Activated CD8-positive, alpha-beta memory T cell treated with anti-CD3 and anti-CD28 coated beads for 4 hours (primary cell): ENCODE results near the gene ELAVL2.

Source experiments
- DNase-seq, 2 donors: peaks; one replicate each; pipeline ENCODE4 v3.0.0-alpha.2; 2020; ENCODE audit warnings: low read depth in 2 of 2

Gene ELAVL2

GRCh38 chr9:23821375-23822181 is 4.5 kb downstream of the ELAVL2 start:
- no peak for DNase-seq

GRCh38 chr9:23820451-23821374 is 5.3 kb downstream of the ELAVL2 start:
- DNase-seq: no peak

- no peak for DNase-seq
Observed at GRCh38 chr9:23819403-23819802, 6.6 kb downstream of the ELAVL2 start.

GRCh38 chr9:23814243-23814642 is 11.8 kb downstream of the ELAVL2 start:
- DNase-seq: no peak

- DNase-seq: no peak
Observed at GRCh38 chr9:23812673-23813072, 13.4 kb downstream of the ELAVL2 start.

- no peak for DNase-seq
Observed at GRCh38 chr9:23811633-23812032, 14.4 kb downstream of the ELAVL2 start.

- DNase-seq: no peak
Observed at GRCh38 chr9:23803216-23803615, 22.8 kb downstream of the ELAVL2 start.

- DNase-seq: no peak
Observed at GRCh38 chr9:23801523-23801922, 24.5 kb downstream of the ELAVL2 start.

- DNase-seq: no peak
Observed at GRCh38 chr9:23799521-23799920, 26.5 kb downstream of the ELAVL2 start.

GRCh38 chr9:23798325-23798724 is 27.7 kb downstream of the ELAVL2 start:
- DNase-seq: no peak

- no peak for DNase-seq
Observed at GRCh38 chr9:23796209-23796608, 29.8 kb downstream of the ELAVL2 start.

GRCh38 chr9:23790351-23791260 is 35.4 kb downstream of the ELAVL2 start:
- no peak for DNase-seq

- no peak for DNase-seq
Observed at GRCh38 chr9:23789529-23790254, 36.3 kb downstream of the ELAVL2 start.

GRCh38 chr9:23784962-23785361 is 41.1 kb downstream of the ELAVL2 start:
- no peak for DNase-seq

- DNase-seq: no peak
Observed at GRCh38 chr9:23783509-23783908, 42.5 kb downstream of the ELAVL2 start.

- no peak for DNase-seq
Observed at GRCh38 chr9:23779220-23779619, 46.8 kb downstream of the ELAVL2 start.

- DNase-seq: no peak
Observed at GRCh38 chr9:23777328-23777727, 48.7 kb downstream of the ELAVL2 start.

- DNase-seq: no peak
Observed at GRCh38 chr9:23775549-23775948, 50.5 kb downstream of the ELAVL2 start.

- no peak for DNase-seq
Observed at GRCh38 chr9:23774266-23774665, 51.8 kb downstream of the ELAVL2 start.

GRCh38 chr9:23772385-23772783 is 53.7 kb downstream of the ELAVL2 start:
- no peak for DNase-seq

- no peak for DNase-seq
Observed at GRCh38 chr9:23771746-23772384, 54.2 kb downstream of the ELAVL2 start.
